A549 (cell line): Measurements from ENCODE around the gene FAM53B. TPM values are rescaled to one million over a fixed set of nuclear protein-coding genes. Genes with fewer than 3 reads are reported as not detected.

Experiments used
- ATAC-seq, 2 experiments: fragments of 200-7000 bp in 1 of 2; fragments of >200 bp in 1 of 2; cut with Nextera tagmentation in 1 of 2; cut with Tn5 transposase in 1 of 2; 3 replicates each; pipeline versions ENCODE4 v1.8.0 to v1.9.1; 2018 to 2020; ENCODE audit warnings: mild to moderate bottlenecking in 1 of 2, moderate library complexity in 1 of 2
- CTCF ChIA-PET: fragments of 300-600 bp; sonication (Branson Sonifier 250); formaldehyde crosslinking; extraction: SDS; loops from one replicate; lab custom pipeline; 2021; ENCODE audit warnings: antibody characterized with exemption, inconsistent platforms; lab: Yijun Ruan, JAX
- POLR2A ChIA-PET: fragments of 350-600 bp; formaldehyde crosslinking; extraction: SDS; loops from one replicate; lab custom pipeline; 2021; ENCODE audit warnings: antibody characterized with exemption, inconsistent platforms; lab: Yijun Ruan, JAX
- DNase-seq, 2 experiments: peaks; one replicate each; pipeline versions ENCODE4 v3.0.0 to v3.0.0-alpha.2; 2011 to 2016; ENCODE audit warnings: low read depth in 1 of 2, low spot score in 1 of 2
- FAIRE-seq: peaks from 2 replicates; lab custom pipeline; 2011; peaks lifted over from hg19 to GRCh38; lab: Jason Lieb, UNC
- H3K27ac ChIP-seq, 2 experiments: fragments of >200 bp; sonication (Bioruptor Twin); formaldehyde crosslinking; 3 replicates each; pipeline ENCODE4 v1.5.1; 2016 to 2017
- H3K4me1 ChIP-seq: fragments of >200 bp; sonication (Bioruptor Twin); formaldehyde crosslinking; 3 replicates; pipeline ENCODE4 v1.6.1; 2016
- H3K4me2 ChIP-seq: fragments of >200 bp; sonication (Bioruptor Twin); formaldehyde crosslinking; 3 replicates; pipeline ENCODE4 v1.6.1; 2016
- H3K4me3 ChIP-seq: fragments of >200 bp; sonication (Bioruptor Twin); formaldehyde crosslinking; 3 replicates; pipeline ENCODE4 v1.5.1; 2016
- H3K9me3 ChIP-seq: fragments of >200 bp; sonication (Bioruptor Twin); formaldehyde crosslinking; 3 replicates; pipeline ENCODE4 v1.6.1; 2016
- CBX8 ChIP-seq: fragments of 200-600 bp; sonication (generic); IDR thresholded peaks from 2 replicates; pipeline ENCODE4 v1.6.1; 2016
- CHD2 ChIP-seq: fragments of 150-350 bp; IDR thresholded peaks from 2 replicates; pipeline ENCODE4 v1.6.1; 2014; ENCODE audit warnings: low read length; ENCODE audit not compliant: partially characterized antibody
- EHMT2 ChIP-seq: fragments of 200-600 bp; sonication (generic); IDR thresholded peaks from 2 replicates; pipeline ENCODE4 v1.6.1; 2016; ENCODE audit warnings: antibody characterized with exemption, low read depth, mild to moderate bottlenecking, moderate library complexity
- EP300 ChIP-seq, 2 experiments: fragments of >200 bp; sonication (Bioruptor Twin); formaldehyde crosslinking; IDR thresholded peaks; 2 replicates in 1 of 2; 3 replicates in 1 of 2; pipeline ENCODE4 v1.6.1; 2016 to 2017
- FOXS1 ChIP-seq: fragments of 250-450 bp; sonication (Bioruptor Pico); IDR thresholded peaks from 2 replicates; pipeline ENCODE4 v1.5.0; 2020; ENCODE audit warnings: mild to moderate bottlenecking, moderate library complexity
- HEYL ChIP-seq: fragments of 250-450 bp; sonication (Bioruptor Pico); IDR thresholded peaks from 2 replicates; pipeline ENCODE4 v1.8.0; 2021; ENCODE audit warnings: mild to moderate bottlenecking, moderate library complexity
- HOXB13 ChIP-seq: fragments of 250-450 bp; sonication (Bioruptor Pico); IDR thresholded peaks from 2 replicates; pipeline ENCODE4 v1.5.0; 2020; ENCODE audit warnings: low read depth, mild to moderate bottlenecking, moderate library complexity
- JUN ChIP-seq, 2 experiments: fragments of >200 bp; sonication (Bioruptor Twin); formaldehyde crosslinking; IDR thresholded peaks; 2 replicates in 1 of 2; 3 replicates in 1 of 2; pipeline ENCODE4 v1.6.1; 2016 to 2017
- JUNB ChIP-seq: fragments of >200 bp; sonication (Bioruptor Twin); formaldehyde crosslinking; IDR thresholded peaks from 2 replicates; pipeline ENCODE4 v1.6.1; 2016
- MAFK ChIP-seq: fragments of 450-650 bp; IDR thresholded peaks from 2 replicates; pipeline ENCODE4 v1.6.1; 2014; ENCODE audit not compliant: partially characterized antibody
- MAZ ChIP-seq: fragments of 150-350 bp; IDR thresholded peaks from 2 replicates; pipeline ENCODE4 v1.6.1; 2014; ENCODE audit warnings: antibody characterized with exemption, low read depth, low read length, borderline replicate concordance
- MYC ChIP-seq: IDR thresholded peaks from 2 replicates; pipeline ENCODE4 v1.6.1; 2012; ENCODE audit warnings: mild to moderate bottlenecking, inconsistent platforms, low read length, improper control_type of control experiment, borderline replicate concordance
- NR3C1 ChIP-seq: fragments of >200 bp; sonication (Bioruptor Twin); formaldehyde crosslinking; IDR thresholded peaks from 3 replicates; pipeline ENCODE4 v1.6.1; 2017
- PHF8 ChIP-seq: fragments of 200-600 bp; sonication (generic); IDR thresholded peaks from 2 replicates; pipeline ENCODE4 v1.6.1; 2016; ENCODE audit warnings: low read depth, mild to moderate bottlenecking, antibody characterized with exemption, moderate library complexity, borderline replicate concordance
- RFX5 ChIP-seq: fragments of 450-650 bp; IDR thresholded peaks from 2 replicates; pipeline ENCODE4 v1.7.1; 2014; ENCODE audit warnings: antibody characterized with exemption, mild to moderate bottlenecking, moderate library complexity
- RNF2 ChIP-seq: fragments of 200-600 bp; sonication (generic); IDR thresholded peaks from 2 replicates; pipeline ENCODE4 v1.6.1; 2016; ENCODE audit warnings: low read depth, mild to moderate bottlenecking, antibody characterized with exemption, moderate library complexity, borderline replicate concordance
- SREBF2 ChIP-seq: fragments of 450-650 bp; IDR thresholded peaks from 2 replicates; pipeline ENCODE4 v1.6.1; 2014; ENCODE audit warnings: mild to moderate bottlenecking, moderate library complexity
- ZC3H11A ChIP-seq: fragments of 450-650 bp; IDR thresholded peaks from 2 replicates; pipeline ENCODE4 v1.6.1; 2014; ENCODE audit warnings: antibody characterized with exemption, mild to moderate bottlenecking
- ZFP36 ChIP-seq: fragments of 450-650 bp; IDR thresholded peaks from 2 replicates; pipeline ENCODE4 v1.6.1; 2014; ENCODE audit warnings: borderline replicate concordance; ENCODE audit not compliant: partially characterized antibody
- ZSCAN20 ChIP-seq: fragments of 250-450 bp; sonication (Bioruptor Pico); IDR thresholded peaks from 2 replicates; pipeline ENCODE4 v1.8.0; 2022; ENCODE audit warnings: mild to moderate bottlenecking, moderate library complexity
- whole genome bisulfite sequencing: methylation state at CpG from one replicate; pipeline ENCODE4 v1.1.6; 2017; ENCODE audit errors: missing lambda C conversion rate; 5-methylcytosine and 5-hydroxymethylcytosine counted together
- polyA plus RNA-seq, 4 experiments: library from polyadenylated mRNA; depleted of rRNA in 3 of 4; stranded (reverse); fragments of >200 nt; fragmentation: RNase III in 1 of 4; extraction: RNeasy Plus Mini Kit Qiagen cat#74134 plus additional on column Dnase treatment in 1 of 4; gene quantifications; 2 replicates in 3 of 4; 3 replicates in 1 of 4; pipeline ENCODE4 v1.2.3, GENCODE V29; 2011 to 2017
- TF ChIP-seq, protein P1 (sequence below): fragments of 150-350 bp; IDR thresholded peaks from 2 replicates; pipeline ENCODE4 v1.6.1; 2014; ENCODE audit warnings: low read depth, mild to moderate bottlenecking, low read length
- TF ChIP-seq, protein P2 (sequence below): fragments of 450-650 bp; IDR thresholded peaks from 2 replicates; pipeline ENCODE4 v1.6.1; 2014; ENCODE audit warnings: antibody characterized with exemption
- TF ChIP-seq, protein P3 (sequence below): IDR thresholded peaks from 2 replicates; pipeline ENCODE4 v1.6.1; 2012
- TF ChIP-seq, protein P4 (sequence below): IDR thresholded peaks from 2 replicates; pipeline ENCODE4 v1.6.1; 2012; ENCODE audit warnings: low read depth, borderline replicate concordance
- TF ChIP-seq, protein P5 (sequence below): fragments of >200 bp; sonication (Bioruptor Twin); formaldehyde crosslinking; IDR thresholded peaks from 3 replicates; pipeline ENCODE4 v1.5.1; 2016
- TF ChIP-seq, protein P6 (sequence below): fragments of 200-600 bp; sonication (generic); IDR thresholded peaks from 2 replicates; pipeline ENCODE4 v1.6.1; 2016; ENCODE audit warnings: antibody characterized with exemption, mild to moderate bottlenecking, moderate library complexity
- TF ChIP-seq, protein P7 (sequence below): IDR thresholded peaks from 2 replicates; pipeline ENCODE4 v1.6.1; 2012
- TF ChIP-seq, protein P8 (sequence below): fragments of 250-450 bp; sonication (Bioruptor Pico); IDR thresholded peaks from 2 replicates; pipeline ENCODE4 v1.5.0; 2020; ENCODE audit warnings: low read depth, mild to moderate bottlenecking, moderate library complexity

Gene FAM53B
- polyA plus RNA-seq, 2 of the 4 experiments (the other 2 are of a cell fraction), result 5.1 to 8.5 TPM

DNA sequence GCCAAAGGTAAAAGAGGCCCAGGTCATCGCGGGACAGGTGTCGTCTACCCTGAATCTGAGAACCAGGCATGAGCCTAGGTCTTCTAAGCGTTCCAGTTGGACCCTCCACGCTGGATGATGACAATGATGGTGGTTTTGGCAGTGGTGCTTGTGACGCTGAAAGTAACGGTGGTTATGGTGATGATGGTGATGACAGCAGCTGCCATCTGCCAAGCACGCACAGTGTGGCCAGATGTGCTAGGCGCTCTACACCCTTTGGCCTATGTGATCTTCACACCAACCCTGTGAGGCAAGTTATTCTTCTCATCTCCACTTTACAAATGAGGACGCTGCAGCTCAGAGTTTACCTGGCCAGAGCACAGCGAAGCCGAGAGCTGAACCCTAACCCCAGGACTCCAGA is 93.9 kb downstream of the FAM53B start:
- FAIRE-seq, result no peak
- POLR2A ChIA-PET, result no interaction called here
- no peak overlapping the region for H3K4me3 ChIP-seq
- TF ChIP-seq HOXB13 (CRISPR knock-in tag) (no peak), ZC3H11A (no peak), MYC (no peak), EHMT2 (no peak), JUNB (no peak), RNF2 (no peak), ZFP36 (no peak), CBX8 (no peak), FOXS1 (CRISPR knock-in tag) (no peak), NR3C1 (no peak), MAZ (no peak), MAFK (no peak), RFX5 (no peak), CHD2 (no peak), HEYL (no peak), SREBF2 (no peak), PHF8 (no peak)
- TF ChIP-seq, protein P1, sequence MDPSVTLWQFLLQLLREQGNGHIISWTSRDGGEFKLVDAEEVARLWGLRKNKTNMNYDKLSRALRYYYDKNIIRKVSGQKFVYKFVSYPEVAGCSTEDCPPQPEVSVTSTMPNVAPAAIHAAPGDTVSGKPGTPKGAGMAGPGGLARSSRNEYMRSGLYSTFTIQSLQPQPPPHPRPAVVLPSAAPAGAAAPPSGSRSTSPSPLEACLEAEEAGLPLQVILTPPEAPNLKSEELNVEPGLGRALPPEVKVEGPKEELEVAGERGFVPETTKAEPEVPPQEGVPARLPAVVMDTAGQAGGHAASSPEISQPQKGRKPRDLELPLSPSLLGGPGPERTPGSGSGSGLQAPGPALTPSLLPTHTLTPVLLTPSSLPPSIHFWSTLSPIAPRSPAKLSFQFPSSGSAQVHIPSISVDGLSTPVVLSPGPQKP, result no peak
- TF ChIP-seq, protein P2, sequence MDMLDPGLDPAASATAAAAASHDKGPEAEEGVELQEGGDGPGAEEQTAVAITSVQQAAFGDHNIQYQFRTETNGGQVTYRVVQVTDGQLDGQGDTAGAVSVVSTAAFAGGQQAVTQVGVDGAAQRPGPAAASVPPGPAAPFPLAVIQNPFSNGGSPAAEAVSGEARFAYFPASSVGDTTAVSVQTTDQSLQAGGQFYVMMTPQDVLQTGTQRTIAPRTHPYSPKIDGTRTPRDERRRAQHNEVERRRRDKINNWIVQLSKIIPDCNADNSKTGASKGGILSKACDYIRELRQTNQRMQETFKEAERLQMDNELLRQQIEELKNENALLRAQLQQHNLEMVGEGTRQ, result no peak
- TF ChIP-seq, protein P3, sequence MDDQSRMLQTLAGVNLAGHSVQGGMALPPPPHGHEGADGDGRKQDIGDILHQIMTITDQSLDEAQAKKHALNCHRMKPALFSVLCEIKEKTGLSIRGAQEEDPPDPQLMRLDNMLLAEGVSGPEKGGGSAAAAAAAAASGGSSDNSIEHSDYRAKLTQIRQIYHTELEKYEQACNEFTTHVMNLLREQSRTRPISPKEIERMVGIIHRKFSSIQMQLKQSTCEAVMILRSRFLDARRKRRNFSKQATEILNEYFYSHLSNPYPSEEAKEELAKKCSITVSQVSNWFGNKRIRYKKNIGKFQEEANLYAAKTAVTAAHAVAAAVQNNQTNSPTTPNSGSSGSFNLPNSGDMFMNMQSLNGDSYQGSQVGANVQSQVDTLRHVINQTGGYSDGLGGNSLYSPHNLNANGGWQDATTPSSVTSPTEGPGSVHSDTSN, result no peak
- TF ChIP-seq, all 56 proteins: peak for 0
- Histone ChIP-seq H3K27ac (no peak overlapping the region), H3K4me1 (peaks cover 15% of the 10 kb centered on the region), H3K4me2 (no peak overlapping the region), H3K9me3 (no peaks in the 10 kb centered on the region)
- CTCF ChIA-PET, result no interaction called here
- no peak for ATAC-seq
- 97% methylated on average over 12 of the region's 12 CpGs for WGBS
- DNase-seq, result no peak

DNA sequence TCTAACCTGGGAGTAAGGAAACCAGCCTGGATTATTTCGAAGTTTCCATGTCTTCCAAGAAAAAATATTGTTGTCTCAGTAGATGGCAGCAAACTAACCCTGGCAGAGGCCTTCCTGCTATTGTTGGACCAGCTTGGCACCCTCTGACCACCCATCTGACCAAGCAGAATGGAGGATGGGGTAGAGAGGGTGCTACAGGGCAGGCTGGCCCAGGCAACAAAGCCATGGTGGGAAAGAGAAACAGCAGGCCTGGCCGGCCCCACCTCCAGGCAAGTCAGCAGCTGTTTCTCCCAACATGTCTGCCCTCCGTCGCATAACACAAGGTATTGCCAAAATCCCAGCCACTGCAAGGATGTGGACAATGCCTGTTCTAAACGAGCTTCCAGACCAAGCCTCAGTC is 95.0 kb downstream of the FAM53B start:
- DNase-seq, result no peak
- POLR2A ChIA-PET, result no interaction called here
- H3K27ac ChIP-seq, result no peak overlapping the region

More for the DNA sequence above, 95.0 kb downstream of the FAM53B start:
- no peak overlapping the region for H3K4me2 ChIP-seq
- TF ChIP-seq, protein P4, sequence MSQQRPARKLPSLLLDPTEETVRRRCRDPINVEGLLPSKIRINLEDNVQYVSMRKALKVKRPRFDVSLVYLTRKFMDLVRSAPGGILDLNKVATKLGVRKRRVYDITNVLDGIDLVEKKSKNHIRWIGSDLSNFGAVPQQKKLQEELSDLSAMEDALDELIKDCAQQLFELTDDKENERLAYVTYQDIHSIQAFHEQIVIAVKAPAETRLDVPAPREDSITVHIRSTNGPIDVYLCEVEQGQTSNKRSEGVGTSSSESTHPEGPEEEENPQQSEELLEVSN, result no peak
- TF ChIP-seq, protein P5, sequence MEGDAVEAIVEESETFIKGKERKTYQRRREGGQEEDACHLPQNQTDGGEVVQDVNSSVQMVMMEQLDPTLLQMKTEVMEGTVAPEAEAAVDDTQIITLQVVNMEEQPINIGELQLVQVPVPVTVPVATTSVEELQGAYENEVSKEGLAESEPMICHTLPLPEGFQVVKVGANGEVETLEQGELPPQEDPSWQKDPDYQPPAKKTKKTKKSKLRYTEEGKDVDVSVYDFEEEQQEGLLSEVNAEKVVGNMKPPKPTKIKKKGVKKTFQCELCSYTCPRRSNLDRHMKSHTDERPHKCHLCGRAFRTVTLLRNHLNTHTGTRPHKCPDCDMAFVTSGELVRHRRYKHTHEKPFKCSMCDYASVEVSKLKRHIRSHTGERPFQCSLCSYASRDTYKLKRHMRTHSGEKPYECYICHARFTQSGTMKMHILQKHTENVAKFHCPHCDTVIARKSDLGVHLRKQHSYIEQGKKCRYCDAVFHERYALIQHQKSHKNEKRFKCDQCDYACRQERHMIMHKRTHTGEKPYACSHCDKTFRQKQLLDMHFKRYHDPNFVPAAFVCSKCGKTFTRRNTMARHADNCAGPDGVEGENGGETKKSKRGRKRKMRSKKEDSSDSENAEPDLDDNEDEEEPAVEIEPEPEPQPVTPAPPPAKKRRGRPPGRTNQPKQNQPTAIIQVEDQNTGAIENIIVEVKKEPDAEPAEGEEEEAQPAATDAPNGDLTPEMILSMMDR, result no peak
- no peak for TF ChIP-seq EP300 (IDR thresholded peaks at IDR 0.05)
- TF ChIP-seq, protein P6, sequence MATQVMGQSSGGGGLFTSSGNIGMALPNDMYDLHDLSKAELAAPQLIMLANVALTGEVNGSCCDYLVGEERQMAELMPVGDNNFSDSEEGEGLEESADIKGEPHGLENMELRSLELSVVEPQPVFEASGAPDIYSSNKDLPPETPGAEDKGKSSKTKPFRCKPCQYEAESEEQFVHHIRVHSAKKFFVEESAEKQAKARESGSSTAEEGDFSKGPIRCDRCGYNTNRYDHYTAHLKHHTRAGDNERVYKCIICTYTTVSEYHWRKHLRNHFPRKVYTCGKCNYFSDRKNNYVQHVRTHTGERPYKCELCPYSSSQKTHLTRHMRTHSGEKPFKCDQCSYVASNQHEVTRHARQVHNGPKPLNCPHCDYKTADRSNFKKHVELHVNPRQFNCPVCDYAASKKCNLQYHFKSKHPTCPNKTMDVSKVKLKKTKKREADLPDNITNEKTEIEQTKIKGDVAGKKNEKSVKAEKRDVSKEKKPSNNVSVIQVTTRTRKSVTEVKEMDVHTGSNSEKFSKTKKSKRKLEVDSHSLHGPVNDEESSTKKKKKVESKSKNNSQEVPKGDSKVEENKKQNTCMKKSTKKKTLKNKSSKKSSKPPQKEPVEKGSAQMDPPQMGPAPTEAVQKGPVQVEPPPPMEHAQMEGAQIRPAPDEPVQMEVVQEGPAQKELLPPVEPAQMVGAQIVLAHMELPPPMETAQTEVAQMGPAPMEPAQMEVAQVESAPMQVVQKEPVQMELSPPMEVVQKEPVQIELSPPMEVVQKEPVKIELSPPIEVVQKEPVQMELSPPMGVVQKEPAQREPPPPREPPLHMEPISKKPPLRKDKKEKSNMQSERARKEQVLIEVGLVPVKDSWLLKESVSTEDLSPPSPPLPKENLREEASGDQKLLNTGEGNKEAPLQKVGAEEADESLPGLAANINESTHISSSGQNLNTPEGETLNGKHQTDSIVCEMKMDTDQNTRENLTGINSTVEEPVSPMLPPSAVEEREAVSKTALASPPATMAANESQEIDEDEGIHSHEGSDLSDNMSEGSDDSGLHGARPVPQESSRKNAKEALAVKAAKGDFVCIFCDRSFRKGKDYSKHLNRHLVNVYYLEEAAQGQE, result no peak
- TF ChIP-seq JUN (IDR thresholded peaks at IDR 0.05), result no peak
- TF ChIP-seq, protein P7, sequence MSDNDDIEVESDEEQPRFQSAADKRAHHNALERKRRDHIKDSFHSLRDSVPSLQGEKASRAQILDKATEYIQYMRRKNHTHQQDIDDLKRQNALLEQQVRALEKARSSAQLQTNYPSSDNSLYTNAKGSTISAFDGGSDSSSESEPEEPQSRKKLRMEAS, result no peak
- no peak for TF ChIP-seq HEYL
- no peak for TF ChIP-seq ZSCAN20 (CRISPR knock-in tag)
- no peak for TF ChIP-seq HOXB13 (CRISPR knock-in tag)
- TF ChIP-seq, protein P8, sequence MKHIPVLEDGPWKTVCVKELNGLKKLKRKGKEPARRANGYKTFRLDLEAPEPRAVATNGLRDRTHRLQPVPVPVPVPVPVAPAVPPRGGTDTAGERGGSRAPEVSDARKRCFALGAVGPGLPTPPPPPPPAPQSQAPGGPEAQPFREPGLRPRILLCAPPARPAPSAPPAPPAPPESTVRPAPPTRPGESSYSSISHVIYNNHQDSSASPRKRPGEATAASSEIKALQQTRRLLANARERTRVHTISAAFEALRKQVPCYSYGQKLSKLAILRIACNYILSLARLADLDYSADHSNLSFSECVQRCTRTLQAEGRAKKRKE, result no peak
- TF ChIP-seq RNF2, result no peak
- ATAC-seq, result no peak
- no peak for FAIRE-seq
- CTCF ChIA-PET, result interaction anchor here (0.9 to 1.1 kb wide), 2 partner anchors 12 to 119 kb away, joined by 3 read pairs; no protein-coding TSS in a partner anchor
- WGBS, result 73% methylated on average over 5 of the region's 5 CpGs
- H3K9me3 ChIP-seq, result no peaks in the 10 kb centered on the region
- peaks cover 15% of the 10 kb centered on the region for H3K4me1 ChIP-seq
- no peak overlapping the region for H3K4me3 ChIP-seq
